ENCODE results near the gene PARD3B. TPM values are rescaled to one million over a fixed set of nuclear protein-coding genes. Genes with fewer than 3 reads are reported as not detected.

Gene PARD3B
- total RNA-seq, 1 experiment from 2014 or later, result 6.4 TPM

DNA sequence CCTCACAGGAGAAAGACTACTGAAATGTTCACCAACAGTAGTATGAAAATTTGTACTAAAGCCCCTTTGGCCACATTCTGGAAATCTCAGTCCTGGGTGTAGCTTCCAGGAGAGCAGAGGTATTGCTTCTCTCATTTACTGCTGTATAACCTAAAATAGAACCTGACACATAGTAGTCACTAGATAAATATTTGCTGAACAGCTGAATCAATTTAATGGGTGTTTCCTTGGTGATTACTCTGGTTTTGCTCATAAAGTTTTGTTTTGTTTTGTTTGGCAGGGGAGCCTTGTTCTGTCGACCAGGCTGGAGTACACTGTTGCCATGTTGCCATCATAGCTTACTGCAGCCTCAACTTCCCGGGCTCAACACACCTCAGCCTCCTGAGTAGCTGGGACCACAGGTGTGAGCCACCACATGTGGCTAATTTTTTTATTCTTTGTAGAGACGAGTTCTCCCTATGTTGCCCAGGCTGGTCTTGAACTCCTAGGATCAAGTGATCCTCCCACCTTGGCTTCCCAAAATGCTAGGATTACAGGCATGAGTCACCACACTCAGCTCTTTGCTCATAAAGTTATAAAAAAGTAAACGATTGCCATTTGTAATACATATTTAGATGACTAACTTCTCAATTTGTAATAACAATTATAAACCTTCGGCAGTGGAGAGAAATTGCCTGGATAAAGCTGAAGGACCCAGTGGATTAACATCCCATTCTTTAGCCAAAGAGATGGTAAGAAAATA, 11.5 kb upstream of the PARD3B start:
- Histone ChIP-seq H2AFZ (ENCODE audit: low read length) (no peak overlapping the region), H4K91ac (ENCODE audit: insufficient read length, low read depth, low read length) (no peak overlapping the region), H3K4me2 (ENCODE audit: insufficient read depth, insufficient read length, low read length) (no peak overlapping the region), H3T11ph (ENCODE audit: low read length) (no peak overlapping the region), H3K56ac (ENCODE audit: insufficient read length, low read depth, low read length) (no peak overlapping the region), H3K79me1 (ENCODE audit: insufficient read depth, low read depth, low read length, poor library complexity, severe bottlenecking) (no peaks in the 10 kb centered on the region), H3K23me2 (ENCODE audit: insufficient read length, low read depth, low read length, poor library complexity, severe bottlenecking) (no peaks in the 10 kb centered on the region), H2BK15ac (ENCODE audit: low read depth, low read length) (no peak overlapping the region), H4K20me1 (ENCODE audit: control insufficient read depth, insufficient read depth, insufficient read length) (no peaks in the 10 kb centered on the region), H2AK5ac (ENCODE audit: insufficient read length, low read length) (no peak overlapping the region), H4K5ac (ENCODE audit: insufficient read length, low read depth, low read length) (no peak overlapping the region), H2BK20ac (ENCODE audit: low read depth, low read length, poor library complexity, severe bottlenecking) (no peak overlapping the region), H3K14ac (ENCODE audit: insufficient read depth, low read length) (no peak overlapping the region), H2BK120ac (ENCODE audit: low read depth, low read length, poor library complexity, severe bottlenecking) (no peak overlapping the region), H3K27ac (ENCODE audit: insufficient read length, low read depth, low read length) (no peak overlapping the region), H3K9me3 (ENCODE audit: control insufficient read depth, low read depth, low read length) (no peaks in the 10 kb centered on the region), H3K27me3 (ENCODE audit: insufficient read depth, low read length) (no peaks in the 10 kb centered on the region), H3K4ac (ENCODE audit: low read depth, low read length) (no peak overlapping the region), H3K79me2 (ENCODE audit: insufficient read depth, low read length) (no peaks in the 10 kb centered on the region), H3K23ac (ENCODE audit: insufficient read length, low read depth, low read length) (no peak overlapping the region), H3K9ac (ENCODE audit: extremely low read depth, insufficient read length, low read length) (no peak overlapping the region), H3K4me1 (ENCODE audit: insufficient read depth, low read length) (peaks cover 4% of the 10 kb centered on the region; the same call in 1 of the 2 replicates), H3K18ac (ENCODE audit: insufficient read length, low read depth, low read length) (no peak overlapping the region), H2BK5ac (ENCODE audit: insufficient read length, low read length) (no peak overlapping the region), H2BK12ac (ENCODE audit: insufficient read length, low read depth, low read length) (no peak overlapping the region), H4K8ac (replicated peaks; ENCODE audit: insufficient read length, low read depth, low read length) (no peak overlapping the region)
- no peak for DNase-seq
- Mint-ChIP-seq H3K36me3 (ENCODE audit: insufficient read depth in 1 of 3, low read depth in 3 of 3) (no peaks in the 10 kb centered on the region), H3K4me1 (peaks cover 12 to 14% of the 10 kb centered on the region in 2 experiments), H3K27me3 (ENCODE audit: low read depth) (no peaks in the 10 kb centered on the region), H3K4me3 (no peak overlapping the region), H3K27ac (no peak overlapping the region), H3K9me3 (no peaks in the 10 kb centered on the region)
- no CpG with 5 or more reads among the region's 5 CpGs for WGBS (ENCODE audit: extremely low coverage, insufficient read length, low lambda C conversion rate)
- TF ChIP-seq, protein P1, sequence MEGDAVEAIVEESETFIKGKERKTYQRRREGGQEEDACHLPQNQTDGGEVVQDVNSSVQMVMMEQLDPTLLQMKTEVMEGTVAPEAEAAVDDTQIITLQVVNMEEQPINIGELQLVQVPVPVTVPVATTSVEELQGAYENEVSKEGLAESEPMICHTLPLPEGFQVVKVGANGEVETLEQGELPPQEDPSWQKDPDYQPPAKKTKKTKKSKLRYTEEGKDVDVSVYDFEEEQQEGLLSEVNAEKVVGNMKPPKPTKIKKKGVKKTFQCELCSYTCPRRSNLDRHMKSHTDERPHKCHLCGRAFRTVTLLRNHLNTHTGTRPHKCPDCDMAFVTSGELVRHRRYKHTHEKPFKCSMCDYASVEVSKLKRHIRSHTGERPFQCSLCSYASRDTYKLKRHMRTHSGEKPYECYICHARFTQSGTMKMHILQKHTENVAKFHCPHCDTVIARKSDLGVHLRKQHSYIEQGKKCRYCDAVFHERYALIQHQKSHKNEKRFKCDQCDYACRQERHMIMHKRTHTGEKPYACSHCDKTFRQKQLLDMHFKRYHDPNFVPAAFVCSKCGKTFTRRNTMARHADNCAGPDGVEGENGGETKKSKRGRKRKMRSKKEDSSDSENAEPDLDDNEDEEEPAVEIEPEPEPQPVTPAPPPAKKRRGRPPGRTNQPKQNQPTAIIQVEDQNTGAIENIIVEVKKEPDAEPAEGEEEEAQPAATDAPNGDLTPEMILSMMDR (conservative IDR thresholded peaks at IDR 0.05), result no peak

Measured in H9 (cell line).